Choroid plexus epithelial cell (primary cell): Measurements from ENCODE around the gene PDE8A.

ENCODE experiments used
- DNase-seq: peaks from one replicate; pipeline ENCODE4 v3.0.0-alpha.2; 2010; ENCODE audit warnings: low read depth
- H3K4me3 ChIP-seq: 2 replicates; pipeline ENCODE4 v1.5.1; 2011; ENCODE audit warnings: low read depth, mild to moderate bottlenecking, control low read depth, low read length, moderate library complexity
- TF ChIP-seq, protein P1 (sequence below): conservative IDR thresholded peaks from 2 replicates; pipeline ENCODE4 v1.5.1; 2011; ENCODE audit warnings: low read depth, mild to moderate bottlenecking, control low read depth, inconsistent platforms, low read length, moderate library complexity

Gene PDE8A

DNA sequence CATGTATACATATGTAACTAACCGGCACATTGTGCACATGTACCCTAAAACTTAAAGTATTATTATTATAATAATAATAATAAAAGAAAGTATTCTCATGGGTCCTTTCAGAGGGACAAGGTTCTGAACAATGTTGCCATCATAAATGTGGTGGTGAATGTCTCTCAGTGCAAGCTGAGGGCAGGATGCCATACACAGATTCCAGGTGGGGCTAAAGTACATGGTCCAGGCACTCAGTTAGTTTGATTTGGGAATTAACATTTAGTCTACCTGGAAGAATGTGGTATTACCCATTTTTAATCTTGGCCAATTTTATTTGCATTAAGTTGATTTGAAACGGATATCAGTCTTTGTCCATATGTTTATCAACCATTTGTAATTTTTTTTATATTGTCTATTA, 24.5 kb downstream of the PDE8A start:
- TF ChIP-seq, protein P1, sequence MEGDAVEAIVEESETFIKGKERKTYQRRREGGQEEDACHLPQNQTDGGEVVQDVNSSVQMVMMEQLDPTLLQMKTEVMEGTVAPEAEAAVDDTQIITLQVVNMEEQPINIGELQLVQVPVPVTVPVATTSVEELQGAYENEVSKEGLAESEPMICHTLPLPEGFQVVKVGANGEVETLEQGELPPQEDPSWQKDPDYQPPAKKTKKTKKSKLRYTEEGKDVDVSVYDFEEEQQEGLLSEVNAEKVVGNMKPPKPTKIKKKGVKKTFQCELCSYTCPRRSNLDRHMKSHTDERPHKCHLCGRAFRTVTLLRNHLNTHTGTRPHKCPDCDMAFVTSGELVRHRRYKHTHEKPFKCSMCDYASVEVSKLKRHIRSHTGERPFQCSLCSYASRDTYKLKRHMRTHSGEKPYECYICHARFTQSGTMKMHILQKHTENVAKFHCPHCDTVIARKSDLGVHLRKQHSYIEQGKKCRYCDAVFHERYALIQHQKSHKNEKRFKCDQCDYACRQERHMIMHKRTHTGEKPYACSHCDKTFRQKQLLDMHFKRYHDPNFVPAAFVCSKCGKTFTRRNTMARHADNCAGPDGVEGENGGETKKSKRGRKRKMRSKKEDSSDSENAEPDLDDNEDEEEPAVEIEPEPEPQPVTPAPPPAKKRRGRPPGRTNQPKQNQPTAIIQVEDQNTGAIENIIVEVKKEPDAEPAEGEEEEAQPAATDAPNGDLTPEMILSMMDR: no peak
- no peak for DNase-seq

DNA sequence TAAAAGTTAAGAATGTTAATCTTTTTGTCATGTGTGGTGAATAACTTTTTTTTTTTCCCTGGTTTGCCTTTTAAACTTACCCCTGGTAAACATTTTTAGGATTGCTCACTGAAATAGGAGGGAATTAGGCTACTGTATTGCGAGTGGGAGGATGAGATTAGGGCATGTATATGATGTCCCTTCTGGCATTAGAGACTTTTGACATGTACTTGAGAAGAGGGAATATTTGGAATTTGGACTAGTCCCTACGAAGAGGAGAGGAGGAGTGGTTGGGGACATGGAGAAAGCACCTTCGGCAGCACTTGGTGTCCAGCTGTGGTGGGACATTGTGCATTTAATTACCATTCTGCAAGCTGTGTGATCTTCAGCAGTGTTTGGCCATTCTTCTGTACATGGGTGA, 25.0 kb downstream of the PDE8A start:
- no peak overlapping the region for H3K4me3 ChIP-seq
- TF ChIP-seq, protein P1: no peak
- no peak for DNase-seq

More for the DNA sequence above, 24.5 kb downstream of the PDE8A start:
- H3K4me3 ChIP-seq: no peak overlapping the region

DNA sequence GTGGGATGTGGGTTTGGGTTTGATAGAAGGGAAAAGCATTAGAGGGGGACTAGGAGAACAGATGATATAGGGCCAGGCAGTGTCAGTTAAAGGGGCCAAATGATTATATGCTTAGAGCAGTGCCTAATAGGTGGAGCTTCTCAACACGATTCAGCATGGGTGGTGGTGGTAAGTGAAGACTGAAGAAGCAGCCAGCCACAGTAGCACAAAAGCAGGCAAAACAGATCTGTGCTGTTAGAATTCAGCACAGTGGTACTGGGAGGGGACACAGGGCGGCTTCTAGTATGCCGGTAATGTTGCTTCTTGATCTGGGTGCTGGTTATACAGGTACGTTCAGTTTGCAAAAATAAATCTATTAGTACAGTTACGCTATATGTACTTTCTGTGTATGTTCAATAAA, 25.5 kb downstream of the PDE8A start:
- TF ChIP-seq, protein P1: no peak
- H3K4me3 ChIP-seq: no peak overlapping the region
- no peak for DNase-seq

DNA sequence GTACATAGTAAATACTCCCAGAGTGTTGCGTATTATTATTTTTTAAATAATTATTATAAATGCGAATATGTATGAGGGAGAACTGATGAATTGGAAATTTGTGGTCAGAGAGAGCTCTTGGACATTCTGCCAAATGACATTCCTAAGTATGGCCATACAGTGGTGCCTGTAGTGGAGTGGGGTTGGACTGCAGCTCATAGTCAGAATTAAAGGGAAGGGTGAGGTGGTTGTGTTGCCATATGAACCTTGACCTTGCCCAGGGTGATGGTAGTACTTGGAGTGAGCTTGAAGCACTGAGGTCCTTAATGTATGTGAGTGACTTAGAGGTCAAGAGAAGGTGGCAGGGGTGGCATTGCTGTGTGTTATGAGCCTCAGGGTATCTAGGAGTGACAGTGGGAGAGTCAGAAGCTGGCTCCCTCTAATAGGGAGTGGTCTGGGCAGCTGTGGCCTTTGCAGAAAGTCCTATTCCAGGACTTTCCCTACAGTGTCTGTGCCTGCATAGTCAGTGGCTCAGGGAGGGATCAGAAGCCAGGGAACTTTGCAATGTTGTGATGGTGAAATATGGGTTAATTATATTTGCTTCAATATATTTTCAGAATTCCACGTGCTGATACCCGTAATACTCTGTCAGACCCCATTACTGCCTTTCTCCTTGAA, 26.2 kb downstream of the PDE8A start:
- TF ChIP-seq, protein P1: no peak
- DNase-seq: no peak
- H3K4me3 ChIP-seq: no peak overlapping the region

DNA sequence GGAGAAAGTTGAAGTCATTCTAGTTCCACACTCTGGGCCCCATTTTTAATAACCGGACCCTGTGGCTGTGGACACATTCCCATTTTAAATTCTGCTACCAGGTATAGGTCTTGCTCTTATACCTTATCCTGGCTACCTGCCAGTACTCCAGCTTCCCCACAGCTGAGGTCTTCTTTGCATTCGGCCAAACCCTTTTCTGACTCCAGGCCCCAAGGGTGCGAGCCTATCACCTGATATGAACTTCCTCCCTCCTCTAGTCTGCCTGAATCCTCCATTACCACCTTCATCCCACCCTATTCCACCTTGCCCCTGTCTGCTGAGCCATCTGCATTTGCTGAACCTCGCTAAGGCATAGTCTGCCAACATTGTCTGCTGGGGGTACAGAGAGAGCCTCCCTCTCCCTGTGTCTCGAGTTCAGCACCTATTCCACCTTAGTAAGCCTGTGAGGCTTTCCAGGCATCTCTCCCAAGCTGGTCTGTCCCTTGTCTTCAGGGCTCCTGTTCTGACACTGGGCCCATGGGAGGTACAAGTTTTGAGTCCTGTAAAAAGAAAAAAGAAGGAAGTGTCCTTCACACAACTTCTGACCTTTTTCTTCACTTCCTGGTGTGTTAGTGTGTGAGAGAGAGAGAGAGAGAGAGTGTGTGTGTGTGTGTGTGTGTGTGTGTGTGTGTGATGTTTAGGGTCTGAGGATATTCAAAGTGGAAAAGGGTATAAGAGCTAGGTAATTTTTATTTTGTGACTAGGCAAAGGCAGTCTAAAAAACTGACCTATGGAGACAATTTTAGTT, 27.0 kb downstream of the PDE8A start:
- TF ChIP-seq, protein P1: no peak
- no peak for DNase-seq
- H3K4me3 ChIP-seq: no peak overlapping the region

DNA sequence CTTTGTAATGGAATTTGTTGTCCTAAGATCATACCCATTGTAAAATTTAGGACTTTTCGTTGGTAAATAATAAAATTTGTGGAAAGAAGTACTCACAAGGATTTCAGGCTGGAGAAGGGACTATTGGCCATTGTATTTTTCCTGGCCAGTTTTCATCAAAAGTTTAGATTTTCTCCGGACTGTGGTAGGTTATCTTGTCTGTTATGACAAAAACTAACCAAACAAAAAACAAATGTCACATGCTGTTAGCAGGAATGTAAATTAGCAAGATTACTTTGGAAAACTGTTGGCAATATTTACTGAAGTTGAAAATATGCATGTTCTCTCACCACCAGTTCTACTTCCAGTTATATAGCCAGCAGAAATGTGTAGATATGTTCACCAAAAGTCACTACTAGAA, 27.8 kb downstream of the PDE8A start:
- H3K4me3 ChIP-seq: no peak overlapping the region
- TF ChIP-seq, protein P1: no peak
- no peak for DNase-seq

DNA sequence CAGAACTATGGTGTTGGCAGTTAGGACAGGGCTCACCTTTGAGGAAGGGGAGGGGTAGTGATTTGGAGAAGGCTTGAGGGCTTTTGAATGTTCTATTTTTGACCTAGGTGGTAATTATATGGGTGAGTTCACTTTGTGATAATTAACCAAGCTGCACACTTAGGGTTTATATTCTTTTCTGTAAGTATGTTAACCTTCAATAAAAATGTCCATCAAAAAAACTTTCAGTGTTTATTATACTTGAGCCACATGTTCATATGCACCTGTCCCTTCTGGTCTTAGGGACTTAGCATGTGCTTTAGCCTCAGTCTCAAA, 28.4 kb downstream of the PDE8A start:
- H3K4me3 ChIP-seq: no peak overlapping the region
- TF ChIP-seq, protein P1: no peak
- DNase-seq: no peak
